ENCODE results near the gene DNAH5.

Gene DNAH5

GRCh38 chr5:13934125-13934524 lies 10.4 kb downstream of the DNAH5 start:
- no peak for DNase-seq

- no peak for DNase-seq
Measured at GRCh38 chr5:13932561-13932960, 11.9 kb downstream of the DNAH5 start.

GRCh38 chr5:13932011-13932410 lies 12.5 kb downstream of the DNAH5 start:
- DNase-seq: peak in 1 of 2 experiments; percentile 20

- peak; percentile 16 to 82 for DNase-seq
Measured at GRCh38 chr5:13930541-13931171, 13.8 kb downstream of the DNAH5 start.

- no peak for DNase-seq
Measured at GRCh38 chr5:13926731-13927130, 17.8 kb downstream of the DNAH5 start.

GRCh38 chr5:13921578-13921977 lies 22.9 kb downstream of the DNAH5 start:
- DNase-seq: no peak

- no peak for DNase-seq
Measured at GRCh38 chr5:13919786-13920185, 24.7 kb downstream of the DNAH5 start.

- DNase-seq: no peak
Measured at GRCh38 chr5:13919087-13919486, 25.4 kb downstream of the DNAH5 start.

GRCh38 chr5:13917061-13917460 lies 27.4 kb downstream of the DNAH5 start:
- DNase-seq: no peak

- DNase-seq: no peak
Measured at GRCh38 chr5:13913962-13914361, 30.5 kb downstream of the DNAH5 start.

GRCh38 chr5:13910637-13911288 lies 33.7 kb downstream of the DNAH5 start:
- no peak for DNase-seq

- no peak for DNase-seq
Measured at GRCh38 chr5:13910201-13910600, 34.3 kb downstream of the DNAH5 start.

- DNase-seq: no peak
Measured at GRCh38 chr5:13909271-13909670, 35.2 kb downstream of the DNAH5 start.

GRCh38 chr5:13898569-13898968 lies 45.9 kb downstream of the DNAH5 start:
- DNase-seq: no peak

GRCh38 chr5:13878357-13878756 lies 66.1 kb downstream of the DNAH5 start:
- no peak for DNase-seq

GRCh38 chr5:13866792-13867191 lies 77.7 kb downstream of the DNAH5 start:
- DNase-seq: no peak

- peak; percentile 43 to 48 for DNase-seq
Measured at GRCh38 chr5:13865312-13865711, 79.2 kb downstream of the DNAH5 start.

- DNase-seq: peak; percentile 51 to 67
Measured at GRCh38 chr5:13860146-13860545, 84.3 kb downstream of the DNAH5 start.

GRCh38 chr5:13859270-13860065 lies 85.0 kb downstream of the DNAH5 start:
- DNase-seq: no peak

- no peak for DNase-seq
Measured at GRCh38 chr5:13843175-13843846, 101.2 kb downstream of the DNAH5 start.

- DNase-seq: no peak
Measured at GRCh38 chr5:13833440-13833839, 111.0 kb downstream of the DNAH5 start.

- DNase-seq: peak in 1 of 2 experiments; percentile 15
Measured at GRCh38 chr5:13831351-13831750, 113.1 kb downstream of the DNAH5 start.

GRCh38 chr5:13830536-13830935 lies 114.0 kb downstream of the DNAH5 start:
- no peak for DNase-seq

Measured in NCI-H446 (cell line).